ENCODE data around the gene SCMH1.
A peak's percentile ranks its signal among the peaks of the same experiment; 100 is the strongest.
"Not testable (repeated sequence)": the region's sequence is repeated elsewhere in the genome, so short reads cannot be mapped to it uniquely, and the experiment has no call there.

Gene SCMH1

GRCh38 chr1:41144285-41144684, 97.8 kb downstream of the SCMH1 start:
- no peak for DNase-seq

GRCh38 chr1:41138549-41138948, 103.6 kb downstream of the SCMH1 start:
- no peak for DNase-seq

- no peak for DNase-seq
Measured at GRCh38 chr1:41135196-41135947, 106.7 kb downstream of the SCMH1 start.

GRCh38 chr1:41134325-41134724, 107.8 kb downstream of the SCMH1 start:
- DNase-seq, result not testable (repeated sequence)

GRCh38 chr1:41122851-41123518, 119.1 kb downstream of the SCMH1 start:
- DNase-seq, result peak in 1 of 2 donors; percentile 9

GRCh38 chr1:41122148-41122547, 120.0 kb downstream of the SCMH1 start:
- DNase-seq, result no peak

- no peak for DNase-seq
Measured at GRCh38 chr1:41118645-41119044, 123.5 kb downstream of the SCMH1 start.

GRCh38 chr1:41117241-41117640, 124.9 kb downstream of the SCMH1 start:
- not testable (repeated sequence) for DNase-seq

GRCh38 chr1:41110736-41111135, 131.4 kb downstream of the SCMH1 start:
- DNase-seq, result no peak

- DNase-seq, result no peak
Measured at GRCh38 chr1:41110286-41110685, 131.8 kb downstream of the SCMH1 start.

- no peak for DNase-seq
Measured at GRCh38 chr1:41109310-41110197, 132.6 kb downstream of the SCMH1 start.

GRCh38 chr1:41108696-41109275, 133.3 kb downstream of the SCMH1 start:
- no peak for DNase-seq

- DNase-seq, result no peak
Measured at GRCh38 chr1:41103766-41104165, 138.3 kb downstream of the SCMH1 start.

GRCh38 chr1:41102653-41103052, 139.5 kb downstream of the SCMH1 start:
- DNase-seq, result no peak

GRCh38 chr1:41101950-41102607, 140.0 kb downstream of the SCMH1 start:
- no peak for DNase-seq

GRCh38 chr1:41101076-41101475, 141.0 kb downstream of the SCMH1 start:
- no peak for DNase-seq

GRCh38 chr1:41100170-41100569, 141.9 kb downstream of the SCMH1 start:
- DNase-seq, result no peak

- no peak for DNase-seq
Measured at GRCh38 chr1:41098730-41099460, 143.2 kb downstream of the SCMH1 start.

- no peak for DNase-seq
Measured at GRCh38 chr1:41097105-41097504, 145.0 kb downstream of the SCMH1 start.

GRCh38 chr1:41093826-41094225, 148.3 kb downstream of the SCMH1 start:
- DNase-seq, result no peak

- no peak for DNase-seq
Measured at GRCh38 chr1:41086921-41087320, 155.2 kb downstream of the SCMH1 start.

GRCh38 chr1:41078616-41079015, 163.5 kb downstream of the SCMH1 start:
- DNase-seq, result no peak
